ENCODE measurements around the gene SEC61G.

- TF ChIP-seq CTCF (IDR thresholded peaks at IDR 0.05) (no peak), POLR2A (IDR thresholded peaks at IDR 0.05) (no peak)
Observed at GRCh38 chr7:54711900-54712595, 47.0 kb downstream of the SEC61G start.

All from Peyer's patch (tissue), 4 donors.